Measurements from ENCODE around the gene CLINT1.

DNA sequence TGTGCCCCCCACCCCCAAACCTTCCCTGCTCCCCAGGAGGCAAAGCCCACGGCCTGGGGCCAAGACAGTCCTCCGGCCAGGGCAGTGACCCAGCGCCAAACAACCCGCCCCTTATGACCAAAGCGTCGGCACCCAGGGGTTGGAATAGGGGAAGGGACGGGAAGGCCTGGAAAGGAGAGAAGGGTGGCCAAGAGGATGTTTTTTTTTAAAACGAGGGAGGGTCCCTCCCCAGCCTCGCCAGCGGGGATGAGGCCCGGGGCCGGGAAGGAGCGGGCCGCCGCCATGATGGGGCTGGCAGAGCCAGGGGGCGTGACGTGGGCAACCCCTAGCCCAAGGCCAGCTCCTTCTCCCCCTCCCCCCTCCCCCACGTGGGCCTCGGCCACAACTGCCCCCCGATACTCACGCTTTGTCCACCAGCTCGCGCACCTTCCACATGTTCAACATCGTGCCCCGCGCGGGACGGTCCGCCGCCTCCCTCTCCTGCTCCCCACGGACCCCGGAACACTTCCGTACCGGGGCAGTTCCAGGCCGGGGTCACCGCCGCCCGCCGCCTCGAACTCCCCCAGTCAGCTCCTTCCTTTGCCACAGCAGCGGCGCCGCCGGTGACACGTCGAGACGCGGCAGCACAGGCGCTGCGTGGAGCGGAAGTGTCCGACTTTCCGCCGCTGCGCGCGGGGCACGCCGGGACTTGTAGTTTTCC is at the start of gene CLINT1:
- TF ChIP-seq, protein P1, sequence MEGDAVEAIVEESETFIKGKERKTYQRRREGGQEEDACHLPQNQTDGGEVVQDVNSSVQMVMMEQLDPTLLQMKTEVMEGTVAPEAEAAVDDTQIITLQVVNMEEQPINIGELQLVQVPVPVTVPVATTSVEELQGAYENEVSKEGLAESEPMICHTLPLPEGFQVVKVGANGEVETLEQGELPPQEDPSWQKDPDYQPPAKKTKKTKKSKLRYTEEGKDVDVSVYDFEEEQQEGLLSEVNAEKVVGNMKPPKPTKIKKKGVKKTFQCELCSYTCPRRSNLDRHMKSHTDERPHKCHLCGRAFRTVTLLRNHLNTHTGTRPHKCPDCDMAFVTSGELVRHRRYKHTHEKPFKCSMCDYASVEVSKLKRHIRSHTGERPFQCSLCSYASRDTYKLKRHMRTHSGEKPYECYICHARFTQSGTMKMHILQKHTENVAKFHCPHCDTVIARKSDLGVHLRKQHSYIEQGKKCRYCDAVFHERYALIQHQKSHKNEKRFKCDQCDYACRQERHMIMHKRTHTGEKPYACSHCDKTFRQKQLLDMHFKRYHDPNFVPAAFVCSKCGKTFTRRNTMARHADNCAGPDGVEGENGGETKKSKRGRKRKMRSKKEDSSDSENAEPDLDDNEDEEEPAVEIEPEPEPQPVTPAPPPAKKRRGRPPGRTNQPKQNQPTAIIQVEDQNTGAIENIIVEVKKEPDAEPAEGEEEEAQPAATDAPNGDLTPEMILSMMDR (conservative IDR thresholded peaks at IDR 0.05; ENCODE audit: low read depth in 2 of 2), result no peak
- no peak for TF ChIP-seq EZH2phosphoT487 (IDR thresholded peaks at IDR 0.05; ENCODE audit: unreplicated experiment)
- TF ChIP-seq EZH2 (IDR thresholded peaks at IDR 0.05; ENCODE audit: low read depth, unreplicated experiment), result no peak
- no peak for TF ChIP-seq JUNB (IDR thresholded peaks at IDR 0.05; ENCODE audit: unreplicated experiment)
- no peak for TF ChIP-seq ZNF114 (CRISPR knock-in tag; IDR thresholded peaks at IDR 0.05)
